Neural cell (in vitro differentiated cells): ENCODE results near the gene TROAP. TPM values are rescaled to one million over a fixed set of nuclear protein-coding genes. Genes with fewer than 3 reads are reported as not detected.

ENCODE experiments used
- H2AFZ ChIP-seq: fragments of 200-600, 300-800 bp; sonication (generic), shearing (Covaris generic); 2 replicates; pipeline ENCODE4 v1.6.0; 2014; ENCODE audit warnings: low read depth, mild to moderate bottlenecking, antibody characterized with exemption, low read length, moderate library complexity
- H3F3A ChIP-seq: fragments of 200-600 bp; shearing (Covaris generic); 2 replicates; pipeline ENCODE4 v1.6.1; 2016; ENCODE audit warnings: mild to moderate bottlenecking, moderate library complexity, mixed read lengths, antibody characterized with exemption, low read length; ENCODE audit not compliant: insufficient read depth, poor library complexity, severe bottlenecking
- H3K27ac ChIP-seq: fragments of 200-600, 300-800 bp; sonication (generic), shearing (Covaris generic); 2 replicates; pipeline ENCODE4 v1.5.1; 2014; ENCODE audit warnings: mild to moderate bottlenecking, low read length, moderate library complexity
- H3K27me3 ChIP-seq: fragments of 300-800, 200-600 bp; sonication (generic), shearing (Covaris generic); 2 replicates; pipeline ENCODE4 v1.6.0; 2014; ENCODE audit warnings: mild to moderate bottlenecking, low read depth, low read length, moderate library complexity; ENCODE audit not compliant: insufficient read depth
- H3K36me3 ChIP-seq: fragments of 300-800, 200-600 bp; sonication (generic), shearing (Covaris generic); 2 replicates; pipeline ENCODE4 v1.5.1; 2014; ENCODE audit warnings: mild to moderate bottlenecking, antibody characterized with exemption, low read length, moderate library complexity; ENCODE audit not compliant: insufficient read depth
- H3K4me2 ChIP-seq: fragments of 300-800, 200-600 bp; sonication (generic), shearing (Covaris generic); 2 replicates; pipeline ENCODE4 v1.6.0; 2014; ENCODE audit warnings: mild to moderate bottlenecking, low read length
- H3K4me3 ChIP-seq: fragments of 300-800, 200-600 bp; sonication (generic), shearing (Covaris generic); 2 replicates; pipeline ENCODE4 v1.5.1; 2014; ENCODE audit warnings: mild to moderate bottlenecking, low read length, moderate library complexity
- H3K79me2 ChIP-seq: fragments of 200-600 bp; shearing (Covaris generic); replicated peaks from 2 replicates; pipeline ENCODE4 v1.6.0; 2014; ENCODE audit warnings: mild to moderate bottlenecking, low read length, moderate library complexity; ENCODE audit not compliant: insufficient read depth
- H3K9ac ChIP-seq: fragments of 300-800, 200-600 bp; sonication (generic), shearing (Covaris generic); 2 replicates; pipeline ENCODE4 v1.6.1; 2016; ENCODE audit warnings: mild to moderate bottlenecking, low read length, mixed read lengths
- H3K9me2 ChIP-seq: fragments of 200-600 bp; shearing (Covaris generic); 2 replicates; pipeline ENCODE4 v1.6.1; 2016; ENCODE audit warnings: mild to moderate bottlenecking, low read length, mixed read lengths; ENCODE audit not compliant: insufficient read depth
- H3K9me3 ChIP-seq: fragments of 200-600, 300-800 bp; sonication (generic), shearing (Covaris generic); 2 replicates; pipeline ENCODE4 v1.6.1; 2016; ENCODE audit warnings: mild to moderate bottlenecking, mixed run types, low read length, moderate library complexity, mixed read lengths
- H4K20me1 ChIP-seq: fragments of 200-600 bp; shearing (Covaris generic); 2 replicates; pipeline ENCODE4 v1.6.1; 2016; ENCODE audit warnings: mild to moderate bottlenecking, mixed run types; ENCODE audit not compliant: insufficient read depth
- CTCF ChIP-seq: fragments of 450-650 bp; IDR thresholded peaks from 2 replicates; pipeline ENCODE4 v1.5.1; 2014; ENCODE audit warnings: antibody characterized with exemption, mild to moderate bottlenecking, moderate library complexity; ENCODE audit not compliant: poor library complexity, severe bottlenecking
- EP300 ChIP-seq: fragments of 450-650 bp; conservative IDR thresholded peaks from 2 replicates; pipeline ENCODE4 v1.6.1; 2014; ENCODE audit warnings: antibody characterized with exemption, mild to moderate bottlenecking, moderate library complexity; ENCODE audit not compliant: poor library complexity, severe bottlenecking
- EZH2 ChIP-seq: fragments of 200-600, 300-800 bp; shearing (Covaris generic), sonication (generic); IDR thresholded peaks from 2 replicates; pipeline ENCODE4 v1.6.1; 2014; ENCODE audit warnings: antibody characterized with exemption, low read length, borderline replicate concordance, mild to moderate bottlenecking; ENCODE audit not compliant: insufficient read depth, poor library complexity, severe bottlenecking
- MXI1 ChIP-seq: fragments of 450-650 bp; conservative IDR thresholded peaks from 2 replicates; pipeline ENCODE4 v1.6.1; 2014; ENCODE audit warnings: antibody characterized with exemption, mild to moderate bottlenecking; ENCODE audit not compliant: poor library complexity, severe bottlenecking
- POLR2AphosphoS5 ChIP-seq: IDR thresholded peaks from 2 replicates; pipeline ENCODE4 v1.6.1; 2012
- RAD21 ChIP-seq: fragments of 450-650 bp; conservative IDR thresholded peaks from 2 replicates; pipeline ENCODE4 v1.6.1; 2014; ENCODE audit warnings: antibody characterized with exemption, mild to moderate bottlenecking, moderate library complexity
- REST ChIP-seq: IDR thresholded peaks from 2 replicates; pipeline ENCODE4 v1.6.1; 2012; ENCODE audit warnings: borderline replicate concordance
- SMC3 ChIP-seq: fragments of 450-650 bp; conservative IDR thresholded peaks from 2 replicates; pipeline ENCODE4 v1.6.1; 2014; ENCODE audit warnings: antibody characterized with exemption, mild to moderate bottlenecking, moderate library complexity; ENCODE audit not compliant: poor library complexity
- TAF1 ChIP-seq: IDR thresholded peaks from 2 replicates; pipeline ENCODE4 v1.6.1; 2012; ENCODE audit warnings: low read depth
- polyA plus RNA-seq: library from polyadenylated mRNA; depleted of rRNA; stranded (reverse); fragments of >200 nt; gene quantifications from 2 replicates; pipeline ENCODE4 v1.2.3, GENCODE V29; 2014

TROAP gene
- polyA plus RNA-seq, 1 donor from 2014 or later = 1.3 TPM

- no peak overlapping the region for H3K9ac ChIP-seq
- TF ChIP-seq EP300 = no peak
- no peak for TF ChIP-seq RAD21
- no peak for TF ChIP-seq POLR2AphosphoS5
- TF ChIP-seq REST = no peak
- TF ChIP-seq SMC3 = no peak
- no peak for TF ChIP-seq CTCF
- TF ChIP-seq MXI1 = no peak
- TF ChIP-seq TAF1 = no peak
- no peak for TF ChIP-seq EZH2
- no peak overlapping the region for H3K4me3 ChIP-seq
- no peaks in the 10 kb centered on the region for H3K79me2 ChIP-seq
- no peaks in the 10 kb centered on the region for H3K9me3 ChIP-seq
- H3K27ac ChIP-seq = no peak overlapping the region
- no peak overlapping the region for H2AFZ ChIP-seq
- H4K20me1 ChIP-seq = no peaks in the 10 kb centered on the region
- peaks cover 1% of the 10 kb centered on the region for H3K27me3 ChIP-seq
- no peak overlapping the region for H3K4me2 ChIP-seq
- no peaks in the 10 kb centered on the region for H3K9me2 ChIP-seq
- no peaks in the 10 kb centered on the region for H3K36me3 ChIP-seq
- H3F3A ChIP-seq = no peaks in the 10 kb centered on the region
These were observed 35.2 kb upstream of the TROAP start for GRCh38 chr12:49287876-49288275.

- H3K27me3 ChIP-seq = peaks cover 7% of the 10 kb centered on the region
- no peaks in the 10 kb centered on the region for H3F3A ChIP-seq
- H3K79me2 ChIP-seq = no peaks in the 10 kb centered on the region
- no peaks in the 10 kb centered on the region for H3K36me3 ChIP-seq
- H3K9ac ChIP-seq = no peak overlapping the region
- TF ChIP-seq SMC3 = peak; percentile 88
- TF ChIP-seq RAD21 = peak; percentile 92
- TF ChIP-seq POLR2AphosphoS5 = no peak
- peak; percentile 95 for TF ChIP-seq CTCF
- H2AFZ ChIP-seq = no peak overlapping the region
- no peaks in the 10 kb centered on the region for H3K9me3 ChIP-seq
- no peak overlapping the region for H3K27ac ChIP-seq
- H4K20me1 ChIP-seq = no peaks in the 10 kb centered on the region
- H3K9me2 ChIP-seq = no peaks in the 10 kb centered on the region
- no peak overlapping the region for H3K4me3 ChIP-seq
- H3K4me2 ChIP-seq = no peak overlapping the region
These were observed 34.6 kb upstream of the TROAP start for GRCh38 chr12:49288412-49288853.
